GM23248 (cell line): Measurements from ENCODE around the gene LIME1. TPM values are rescaled to one million over a fixed set of nuclear protein-coding genes. Genes with fewer than 3 reads are reported as not detected.

Experiments used
- DNase-seq: peaks from one replicate; pipeline ENCODE4 v3.0.0-alpha.2; 2015
- H2AFZ ChIP-seq: fragments of 200-600 bp; sonication (generic); 2 replicates; pipeline ENCODE4 v1.6.1; 2016; ENCODE audit warnings: antibody characterized with exemption
- H3F3A ChIP-seq: fragments of 200-600 bp; sonication (generic); 2 replicates; pipeline ENCODE4 v1.6.1; 2016; ENCODE audit warnings: mild to moderate bottlenecking, antibody characterized with exemption, mixed run types; ENCODE audit not compliant: insufficient read depth
- H3K27ac ChIP-seq: fragments of 200-600 bp; sonication (generic); 2 replicates; pipeline ENCODE4 v1.5.1; 2016; ENCODE audit warnings: mild to moderate bottlenecking
- H3K27me3 ChIP-seq: fragments of 200-600 bp; sonication (generic); replicated peaks from 2 replicates; pipeline ENCODE4 v1.6.1; 2016; ENCODE audit warnings: mild to moderate bottlenecking; ENCODE audit not compliant: insufficient read depth
- H3K36me3 ChIP-seq: fragments of 200-600 bp; sonication (generic); 2 replicates; pipeline ENCODE4 v1.6.1; 2016; ENCODE audit warnings: low read depth, mild to moderate bottlenecking
- H3K4me1 ChIP-seq: fragments of 200-600 bp; sonication (generic); 2 replicates; pipeline ENCODE4 v1.6.1; 2016; ENCODE audit warnings: mild to moderate bottlenecking; ENCODE audit not compliant: insufficient read depth
- H3K4me2 ChIP-seq: fragments of 200-600 bp; sonication (generic); one replicate; pipeline ENCODE4 v1.6.1; 2016; ENCODE audit warnings: mild to moderate bottlenecking; ENCODE audit not compliant: unreplicated experiment
- H3K4me3 ChIP-seq: fragments of 200-600 bp; sonication (generic); 2 replicates; pipeline ENCODE4 v1.5.1; 2016; ENCODE audit warnings: mild to moderate bottlenecking
- H3K79me2 ChIP-seq: fragments of 200-600 bp; sonication (generic); 2 replicates; pipeline ENCODE4 v1.6.1; 2016; ENCODE audit warnings: mild to moderate bottlenecking; ENCODE audit not compliant: insufficient read depth
- H3K9ac ChIP-seq: fragments of 200-600 bp; sonication (generic); 2 replicates; pipeline ENCODE4 v1.6.1; 2016; ENCODE audit warnings: mild to moderate bottlenecking
- H3K9me2 ChIP-seq: fragments of 200-600 bp; sonication (generic); 2 replicates; pipeline ENCODE4 v1.6.1; 2016; ENCODE audit warnings: mixed run types, mild to moderate bottlenecking, moderate library complexity; ENCODE audit not compliant: insufficient read depth
- H3K9me3 ChIP-seq: fragments of 200-600 bp; sonication (generic); one replicate; pipeline ENCODE4 v1.6.1; 2017; ENCODE audit warnings: low read depth
- H4K20me1 ChIP-seq: fragments of 200-600 bp; sonication (generic); 2 replicates; pipeline ENCODE4 v1.6.0; 2016; ENCODE audit not compliant: insufficient read depth
- EZH2 ChIP-seq: fragments of 200-600 bp; sonication (generic); IDR thresholded peaks from 2 replicates; pipeline ENCODE4 v1.6.1; 2018; ENCODE audit warnings: antibody characterized with exemption, mild to moderate bottlenecking; ENCODE audit not compliant: insufficient read depth, poor library complexity, severe bottlenecking
- EZH2phosphoT487 ChIP-seq: fragments of 200-600 bp; sonication (generic); IDR thresholded peaks from 2 replicates; pipeline ENCODE4 v1.6.1; 2018; ENCODE audit warnings: antibody characterized with exemption, moderate library complexity, mild to moderate bottlenecking, low read depth; ENCODE audit not compliant: insufficient read depth
- WGBS, 2 experiments: methylation state at CpG; one replicate each; pipeline ENCODE4 v1.1.6; 2015 to 2017; ENCODE audit warnings: low lambda C conversion rate in 2 of 2, low coverage in 1 of 2; ENCODE audit errors: missing lambda C conversion rate in 2 of 2; 5-methylcytosine and 5-hydroxymethylcytosine counted together
- in situ Hi-C: fragments of 300-500 bp; cut with MboI; formaldehyde crosslinking; loops from 2 replicates; pipeline ENCODE4 v1.15.0; 2020
- polyA plus RNA-seq: library from polyadenylated mRNA; unstranded; fragments of >200 nt; fragmentation: Nextera tagmentation; extraction: Ambion mirVana; gene quantifications from 2 replicates; pipeline ENCODE4 v1.2.1, GENCODE V29; 2016
- total RNA-seq: library from RNA; depleted of rRNA; stranded (reverse); fragments of >200 nt; shearing (Covaris generic); gene quantifications from 2 replicates; pipeline ENCODE4 v1.2.3, GENCODE V29; 2014

LIME1 gene
- total and polyA plus RNA-seq, 2 experiments from 2014 or later: 3.7 to 14.1 TPM

DNA sequence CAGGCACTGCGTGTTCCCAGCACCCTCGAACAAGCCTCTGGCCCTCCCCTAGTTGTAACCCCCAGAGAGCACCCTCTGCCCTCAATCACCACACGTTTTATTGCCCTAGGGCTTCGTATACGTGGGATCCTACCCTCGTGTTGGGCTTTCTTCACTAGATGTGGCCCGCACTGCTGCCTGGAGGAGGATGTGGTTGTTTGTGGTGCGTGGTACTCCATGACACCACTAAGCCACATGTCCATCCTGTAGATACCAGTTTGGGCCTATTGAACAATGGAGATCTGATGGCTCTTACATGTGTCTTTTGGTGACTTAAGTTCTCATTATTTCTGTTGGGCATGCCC lies 20.2 kb downstream of the LIME1 start:
- 51 to 54% methylated on average over 8 of the region's 8 CpGs for WGBS, 2 experiments

DNA sequence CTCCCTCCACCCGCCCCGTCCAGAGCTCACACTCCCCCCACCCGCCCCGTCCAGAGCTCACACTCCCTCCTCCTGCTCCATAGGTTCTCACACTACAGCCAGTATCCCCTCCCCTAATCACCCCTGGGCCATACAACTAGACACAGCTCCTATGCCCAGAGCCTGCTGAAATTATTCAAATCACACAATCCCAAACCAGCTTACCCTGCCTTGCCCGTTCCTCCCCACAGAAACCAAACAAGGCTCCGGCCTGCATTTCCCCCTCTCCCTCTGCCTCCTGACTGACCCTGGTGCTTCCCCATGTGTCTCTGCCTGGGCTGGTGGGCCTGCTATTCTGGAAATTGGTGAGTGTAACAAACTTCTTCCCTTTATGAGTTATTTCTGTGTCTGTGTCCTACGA lies 21.7 kb downstream of the LIME1 start:
- Histone ChIP-seq H3K36me3 (no peaks in the 10 kb centered on the region), H3K4me3 (no peak overlapping the region), H3K4me1 (no peaks in the 10 kb centered on the region), H3K4me2 (no peak overlapping the region), H3K27me3 (no peaks in the 10 kb centered on the region), H3F3A (no peaks in the 10 kb centered on the region), H4K20me1 (no peaks in the 10 kb centered on the region), H3K9ac (no peak overlapping the region), H2AFZ (no peak overlapping the region), H3K9me2 (no peaks in the 10 kb centered on the region), H3K27ac (no peak overlapping the region), H3K9me3 (no peaks in the 10 kb centered on the region), H3K79me2 (no peaks in the 10 kb centered on the region)
- WGBS, 2 experiments: 83 to 86% methylated on average over 3 to 7 of the region's 7 CpGs
- TF ChIP-seq EZH2phosphoT487 (no peak), EZH2 (no peak)
- no peak for DNase-seq
- in situ Hi-C loops: no loop called here

More for the DNA sequence above, 20.2 kb downstream of the LIME1 start:
- Histone ChIP-seq H3K4me3 (no peak overlapping the region), H3K4me1 (no peaks in the 10 kb centered on the region), H2AFZ (no peak overlapping the region), H3K9me2 (no peaks in the 10 kb centered on the region), H3K27me3 (no peaks in the 10 kb centered on the region), H3K27ac (no peak overlapping the region), H3K79me2 (no peaks in the 10 kb centered on the region), H3F3A (no peaks in the 10 kb centered on the region), H4K20me1 (no peaks in the 10 kb centered on the region), H3K36me3 (no peaks in the 10 kb centered on the region), H3K9me3 (no peaks in the 10 kb centered on the region), H3K9ac (no peak overlapping the region), H3K4me2 (no peak overlapping the region)
- DNase-seq: no peak
- TF ChIP-seq EZH2 (no peak), EZH2phosphoT487 (no peak)
- in situ Hi-C loops: no loop called here

DNA sequence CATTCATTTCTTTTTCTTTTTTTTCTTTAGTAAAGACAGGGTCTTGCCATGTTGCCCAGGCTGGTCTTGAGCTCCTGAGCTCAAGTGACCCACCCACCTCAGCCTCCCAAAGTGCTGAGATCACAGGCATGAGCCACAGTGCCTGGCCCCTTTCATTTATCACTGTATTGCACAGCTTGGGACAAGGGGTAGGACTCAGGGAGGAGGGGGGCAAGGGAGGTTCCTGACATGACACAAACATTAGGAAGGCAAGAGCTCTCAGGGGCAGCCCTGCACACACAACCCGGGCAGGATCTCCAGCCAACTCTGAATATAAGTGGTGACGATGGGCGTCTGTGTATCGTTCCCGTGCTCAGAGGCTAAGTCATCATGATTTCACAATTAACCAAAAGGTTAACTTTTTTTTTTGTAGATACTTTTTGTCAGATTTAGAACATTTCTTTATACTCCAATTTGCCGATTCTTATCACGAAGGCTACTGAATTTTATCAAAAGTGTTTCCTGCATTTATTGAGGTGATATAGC lies 23.0 kb downstream of the LIME1 start:
- Histone ChIP-seq H3K4me2 (no peak overlapping the region), H3K4me3 (no peak overlapping the region), H3F3A (no peaks in the 10 kb centered on the region), H3K9ac (no peak overlapping the region), H3K9me2 (no peaks in the 10 kb centered on the region), H3K4me1 (no peaks in the 10 kb centered on the region), H4K20me1 (no peaks in the 10 kb centered on the region), H3K36me3 (no peaks in the 10 kb centered on the region), H2AFZ (no peak overlapping the region), H3K27me3 (no peaks in the 10 kb centered on the region), H3K9me3 (no peaks in the 10 kb centered on the region), H3K27ac (no peak overlapping the region), H3K79me2 (no peaks in the 10 kb centered on the region)
- WGBS, 2 experiments: 87 to 93% methylated on average over 7 of the region's 7 CpGs
- TF ChIP-seq EZH2 (no peak), EZH2phosphoT487 (no peak)
- in situ Hi-C loops: no loop called here
- DNase-seq: no peak

DNA sequence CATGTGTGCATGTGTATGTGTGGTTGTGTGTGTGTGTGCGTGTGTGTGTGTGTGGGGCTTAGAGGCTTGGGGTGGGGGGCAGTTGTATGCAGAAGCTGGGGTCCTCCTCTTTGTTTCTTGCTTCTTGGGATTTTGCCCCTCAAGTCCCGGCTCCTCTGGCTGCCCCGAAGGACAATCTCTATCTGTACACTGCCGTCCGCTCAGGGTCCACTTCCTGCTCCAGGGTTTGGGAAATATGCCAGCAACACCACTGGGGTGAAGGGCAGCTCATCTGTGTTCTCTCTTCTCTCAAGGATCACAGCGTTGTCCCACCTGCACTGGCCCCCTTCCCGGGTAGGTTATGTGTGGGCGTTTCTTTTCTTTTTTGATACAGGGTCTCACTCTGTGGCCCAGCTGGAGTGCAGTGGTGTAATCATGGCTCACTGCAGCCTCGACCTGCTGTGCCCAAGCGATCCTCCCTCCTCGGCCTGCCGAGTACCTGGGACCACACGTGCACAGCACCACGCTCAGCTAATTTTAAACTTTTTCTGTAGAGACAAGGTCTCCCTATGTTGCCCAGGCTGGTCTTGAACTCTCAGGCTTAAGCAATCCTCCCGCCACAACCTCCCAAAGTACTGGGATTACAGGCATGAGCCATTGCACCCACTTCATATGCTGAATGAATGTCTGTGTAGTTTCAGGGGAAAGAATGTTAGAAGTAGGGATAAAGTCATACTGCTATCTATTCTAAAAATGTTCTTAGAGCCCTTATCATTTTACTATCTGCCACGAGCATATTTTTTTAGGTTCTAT lies 28.8 kb downstream of the LIME1 start:
- Histone ChIP-seq H3K9ac (no peak overlapping the region), H3K9me3 (no peaks in the 10 kb centered on the region), H4K20me1 (no peaks in the 10 kb centered on the region), H3F3A (no peaks in the 10 kb centered on the region), H2AFZ (no peak overlapping the region), H3K4me2 (no peak overlapping the region), H3K4me3 (no peak overlapping the region), H3K27me3 (no peaks in the 10 kb centered on the region), H3K36me3 (no peaks in the 10 kb centered on the region), H3K79me2 (no peaks in the 10 kb centered on the region), H3K4me1 (no peaks in the 10 kb centered on the region), H3K27ac (no peak overlapping the region), H3K9me2 (no peaks in the 10 kb centered on the region)
- in situ Hi-C loops: no loop called here
- no peak for DNase-seq
- 85% methylated on average over 15 to 16 of the region's 16 CpGs for WGBS, 2 experiments
- no peak for TF ChIP-seq EZH2
- no peak for TF ChIP-seq EZH2phosphoT487
